HS-27A (cell line): Measurements from ENCODE around the gene TTC16.

ENCODE experiments used
- DNase-seq: peaks from one replicate; pipeline ENCODE4 v3.0.0-alpha.2; 2012; ENCODE audit warnings: low read depth, missing footprints

The TTC16 gene

DNA sequence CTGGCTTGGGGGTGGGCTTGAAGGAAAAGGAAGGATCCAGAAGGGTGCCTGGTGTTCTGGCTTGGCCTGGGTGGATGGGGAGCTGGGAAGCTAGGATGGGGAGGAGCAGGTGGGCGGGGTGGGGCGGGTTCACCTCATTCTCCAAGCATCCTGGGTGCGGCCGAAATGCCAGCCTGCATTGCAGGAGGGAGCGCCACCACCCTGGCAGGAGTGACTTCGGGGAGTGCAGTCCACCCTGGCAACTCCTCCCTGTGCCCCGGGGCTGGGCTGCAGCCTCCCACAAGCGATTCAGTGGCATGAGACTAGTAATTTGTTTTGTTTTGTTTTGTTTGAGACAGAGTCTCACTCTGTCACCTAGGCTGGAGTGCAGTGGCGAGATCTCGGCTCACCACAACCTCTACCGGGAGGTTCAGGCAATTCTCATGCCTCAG, 5.5 kb downstream of the TTC16 start:
- DNase-seq, result no peak

DNA sequence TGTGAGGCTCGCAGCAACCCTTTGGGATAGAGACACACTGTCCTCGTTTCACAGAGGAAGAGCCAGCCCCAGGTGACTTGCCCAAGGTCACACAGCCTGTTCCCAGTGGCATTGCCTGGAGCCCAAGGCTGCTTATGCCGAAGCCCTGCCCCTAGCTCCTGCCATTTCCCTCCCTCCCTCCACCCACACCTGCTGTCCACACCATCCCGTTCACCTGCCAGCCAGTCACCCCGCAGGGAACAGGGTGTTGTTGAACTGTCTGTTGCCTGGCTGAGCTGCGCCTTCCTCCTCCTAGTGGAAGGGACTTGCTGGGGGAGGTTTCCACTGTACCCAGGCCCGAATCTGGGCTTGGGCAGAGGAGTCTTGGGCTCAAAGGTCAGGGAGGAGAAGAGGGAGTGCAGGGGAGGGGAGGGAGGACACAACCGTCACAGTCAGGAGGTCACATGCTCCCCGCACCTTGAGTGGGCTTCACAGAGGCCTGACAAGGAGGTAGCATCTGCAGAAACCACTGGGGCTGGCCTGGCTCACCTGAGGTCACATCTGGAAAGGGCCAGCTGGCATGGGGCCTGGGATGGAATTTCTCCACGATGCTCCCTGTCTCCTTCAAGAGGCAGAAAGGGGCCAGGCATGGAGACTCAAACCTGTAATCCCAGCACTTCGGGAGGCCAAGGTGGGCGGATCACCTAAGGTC, 6.3 kb downstream of the TTC16 start:
- DNase-seq, result no peak

DNA sequence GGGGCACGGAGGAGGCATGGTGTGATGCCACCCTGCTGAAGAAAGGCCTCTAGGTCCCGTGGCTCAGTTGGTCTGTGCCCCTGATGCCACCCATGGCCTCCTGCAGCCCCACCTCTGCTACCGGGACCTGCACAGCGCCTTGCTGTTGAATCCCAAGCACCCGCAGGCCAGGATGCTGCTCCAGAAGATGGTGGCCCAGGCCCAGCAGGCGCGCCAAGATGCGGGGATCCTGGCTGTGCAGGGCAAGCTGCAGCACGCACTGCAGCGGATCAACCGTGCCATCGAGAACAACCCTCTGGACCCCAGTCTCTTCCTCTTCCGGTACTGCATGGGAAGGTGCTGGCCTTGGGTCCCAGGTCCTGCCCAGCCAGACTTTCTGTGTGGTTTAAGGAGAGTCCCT, 7.1 kb downstream of the TTC16 start:
- no peak for DNase-seq

DNA sequence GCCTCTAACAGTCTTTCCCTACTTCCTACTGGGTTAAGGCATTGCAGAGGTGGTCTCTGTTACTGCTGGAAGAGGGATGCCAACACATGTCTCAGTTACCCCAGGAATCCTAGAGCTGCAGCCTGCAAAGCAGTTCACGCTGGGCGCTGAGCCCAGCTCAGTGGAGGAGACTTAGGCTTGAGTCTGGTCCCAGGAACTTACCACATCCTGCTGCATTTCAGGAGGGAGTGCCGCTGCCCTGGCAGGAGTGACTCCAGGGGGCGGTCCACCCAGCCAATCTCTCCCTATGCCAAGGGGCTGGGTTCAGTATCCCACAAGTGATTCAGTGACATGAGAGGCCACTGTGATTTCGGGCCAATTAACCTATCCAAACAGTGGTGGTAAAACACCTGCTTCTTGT, 7.6 kb downstream of the TTC16 start:
- DNase-seq, result no peak

DNA sequence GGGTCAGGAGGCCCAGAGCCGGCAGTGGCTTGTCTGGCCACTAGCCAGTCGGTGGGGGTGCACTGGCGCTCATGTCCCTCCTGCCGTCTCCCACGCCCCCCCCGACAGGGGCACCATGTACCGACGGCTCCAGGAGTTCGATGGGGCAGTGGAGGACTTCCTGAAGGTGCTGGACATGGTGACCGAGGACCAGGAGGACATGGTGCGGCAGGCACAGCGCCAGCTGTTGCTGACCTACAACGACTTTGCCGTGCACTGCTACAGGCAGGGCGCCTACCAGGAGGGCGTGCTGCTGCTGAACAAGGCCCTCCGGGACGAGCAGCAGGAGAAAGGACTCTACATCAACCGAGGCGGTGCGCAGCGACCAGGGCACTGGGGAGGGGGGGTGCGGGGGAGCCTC, 8.1 kb downstream of the TTC16 start:
- DNase-seq, result no peak

DNA sequence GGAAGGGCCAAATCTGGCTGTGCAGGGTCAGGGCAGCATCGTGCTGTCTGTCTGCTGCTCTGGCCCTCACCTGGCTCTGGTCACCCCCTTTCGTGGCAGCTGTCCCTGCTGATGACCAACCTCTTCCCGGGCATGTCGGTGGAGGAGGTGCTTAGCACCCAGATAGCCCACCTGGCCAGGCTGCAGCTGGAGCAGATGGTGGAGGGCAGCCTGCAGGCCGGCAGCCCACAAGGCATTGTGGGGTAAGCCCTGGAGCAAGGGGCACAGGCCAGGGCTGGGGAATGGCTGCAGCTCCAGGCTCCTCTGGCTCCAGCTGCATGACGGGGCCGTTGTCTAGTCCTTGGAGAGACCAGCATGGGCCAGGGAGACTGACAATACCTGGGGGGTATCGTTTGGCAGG, 11.0 kb downstream of the TTC16 start:
- DNase-seq, result no peak

DNA sequence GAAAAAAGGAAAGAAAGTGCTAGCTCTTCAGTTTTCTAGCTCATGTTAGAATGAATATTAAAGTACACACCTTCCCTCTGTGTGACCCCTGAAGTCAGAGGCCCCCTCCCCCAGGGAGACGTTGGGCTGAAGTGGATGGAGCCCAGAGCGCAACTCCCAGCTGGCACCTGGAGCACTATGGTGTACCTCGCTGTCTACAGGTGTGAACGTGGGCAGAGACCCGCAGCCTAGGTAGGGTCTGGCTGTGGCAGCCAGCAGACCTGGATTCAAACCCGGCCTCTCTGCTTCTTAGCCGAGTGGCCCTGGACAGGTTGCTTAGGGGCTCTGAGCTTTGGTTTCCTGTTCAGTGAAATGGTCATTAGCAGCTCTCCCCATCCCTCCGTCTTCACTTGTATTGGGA, 12.9 kb downstream of the TTC16 start:
- no peak for DNase-seq

DNA sequence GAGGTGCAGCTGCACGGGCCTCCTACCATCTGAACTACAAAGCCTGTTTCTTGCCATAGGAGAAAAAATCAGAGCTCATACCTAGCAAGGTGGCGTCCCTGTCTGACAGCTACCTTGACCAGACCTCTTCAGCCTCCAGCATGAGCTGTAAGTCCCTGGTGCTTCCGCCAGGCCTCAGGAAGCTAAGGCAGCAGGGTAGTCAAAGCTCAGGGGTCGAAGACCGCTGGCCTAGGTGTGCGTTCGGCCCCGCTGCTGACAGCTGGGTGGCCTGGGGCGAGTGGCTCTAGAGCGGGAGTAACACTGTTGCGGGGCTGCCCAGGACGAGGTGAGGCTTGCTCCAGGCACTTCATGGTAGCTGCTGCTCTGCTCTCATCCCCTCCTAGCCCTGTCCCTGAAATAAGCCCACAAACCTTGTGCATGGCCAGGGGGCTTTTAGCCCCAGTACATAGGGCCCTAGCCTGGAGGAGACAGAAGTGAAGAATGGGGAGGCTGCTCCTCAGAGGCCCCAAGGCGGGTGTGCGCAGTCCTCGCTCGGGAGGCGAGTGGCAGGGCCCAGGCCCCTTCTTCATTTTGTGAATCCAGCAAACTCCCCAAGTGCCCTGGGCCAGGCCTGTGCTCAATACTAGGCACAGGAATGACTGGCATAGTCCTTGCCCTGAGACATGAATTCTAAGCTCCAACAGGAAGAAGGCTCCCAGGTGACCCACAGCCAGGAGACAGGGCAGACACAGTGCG, 13.8 kb downstream of the TTC16 start:
- DNase-seq, result no peak

DNA sequence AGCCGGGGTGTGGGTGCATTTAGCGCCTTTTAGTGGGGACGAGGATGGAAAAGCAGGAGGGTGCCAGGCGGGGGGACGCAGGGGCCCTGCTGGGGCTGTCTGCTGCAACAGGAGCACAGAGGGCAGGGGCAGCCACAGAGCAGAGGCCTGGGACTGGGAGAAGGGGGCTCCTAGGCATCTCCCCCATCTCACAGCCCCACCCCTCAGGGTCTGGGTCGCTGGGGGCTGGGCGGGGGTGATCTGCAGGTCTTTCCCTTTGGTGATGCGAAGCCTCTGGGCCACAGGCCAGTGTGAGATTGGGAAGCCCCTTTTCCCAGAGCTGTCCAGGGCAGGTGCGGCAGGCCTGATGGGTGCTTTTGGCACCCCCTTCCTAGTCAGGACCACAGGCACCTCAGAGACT, 14.4 kb downstream of the TTC16 start:
- no peak for DNase-seq

DNA sequence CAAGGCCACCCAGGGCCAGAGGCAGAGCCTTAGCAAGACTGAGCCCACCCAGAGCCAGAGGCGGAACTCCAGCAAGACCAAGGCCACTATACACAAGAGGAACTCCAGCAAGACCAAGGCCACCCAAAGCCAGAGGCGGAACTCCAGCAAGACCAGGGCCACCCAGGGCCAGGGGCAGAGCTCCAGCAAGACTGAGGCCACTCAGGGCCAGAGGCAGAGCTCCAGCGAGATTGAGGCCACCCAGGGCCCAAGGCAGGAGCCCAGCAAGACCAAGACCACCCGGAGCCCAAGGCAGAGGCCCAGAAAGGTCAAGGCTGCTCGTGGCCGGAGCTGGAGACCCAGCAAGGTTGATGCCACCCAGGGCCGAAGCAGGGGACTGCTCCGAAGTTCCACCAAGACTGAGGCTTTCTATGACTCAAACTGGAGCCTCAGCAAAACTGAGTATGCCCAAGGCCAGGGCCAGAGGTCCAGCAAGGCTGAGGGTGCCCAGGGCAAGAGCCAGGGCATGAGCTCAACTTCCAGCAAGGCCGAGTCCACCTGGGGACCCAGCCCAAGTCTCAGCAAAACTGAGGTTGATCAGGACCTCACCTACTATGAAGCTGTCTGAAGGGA, 15.0 kb downstream of the TTC16 start:
- no peak for DNase-seq

DNA sequence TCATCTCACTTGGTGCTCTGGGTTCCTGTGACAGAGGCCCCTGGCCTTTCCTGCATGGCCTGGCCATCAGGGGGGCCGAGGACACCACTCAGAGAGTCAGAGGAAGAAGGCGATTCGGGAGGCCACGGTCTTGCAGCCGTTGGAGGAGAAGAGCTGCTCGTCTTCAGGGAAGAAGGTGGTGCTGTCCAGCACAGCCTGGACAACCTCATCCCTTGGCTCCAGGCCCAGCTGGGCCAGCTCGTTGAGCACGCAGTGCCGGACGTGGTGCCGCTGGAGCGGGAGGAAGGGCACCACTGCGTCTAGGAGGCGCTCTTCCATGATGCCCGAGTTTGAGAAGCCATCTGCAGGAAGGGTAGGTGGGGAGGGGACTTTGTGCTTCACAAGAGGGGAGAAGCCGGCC, 16.1 kb downstream of the TTC16 start:
- DNase-seq, result no peak

DNA sequence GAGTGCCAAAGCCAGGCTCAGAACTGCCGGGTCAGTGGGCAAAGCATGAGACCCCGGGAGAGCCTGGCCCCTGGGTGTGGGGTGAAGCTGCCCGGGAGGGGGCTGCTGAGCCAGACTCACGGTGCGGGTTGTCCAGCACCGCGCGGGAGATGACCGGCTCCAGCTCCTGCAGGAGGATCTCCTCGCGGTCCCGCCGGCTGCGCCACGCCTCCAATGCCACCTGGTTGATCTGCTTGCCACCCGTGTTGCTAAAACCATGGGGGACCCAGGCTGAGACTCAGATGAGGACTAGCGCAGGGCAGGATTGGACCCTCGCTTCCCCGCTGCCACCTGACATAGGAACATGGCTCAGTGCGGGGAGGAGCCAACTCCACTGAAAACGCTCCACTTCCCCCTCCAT, 16.6 kb downstream of the TTC16 start:
- DNase-seq, result no peak

DNA sequence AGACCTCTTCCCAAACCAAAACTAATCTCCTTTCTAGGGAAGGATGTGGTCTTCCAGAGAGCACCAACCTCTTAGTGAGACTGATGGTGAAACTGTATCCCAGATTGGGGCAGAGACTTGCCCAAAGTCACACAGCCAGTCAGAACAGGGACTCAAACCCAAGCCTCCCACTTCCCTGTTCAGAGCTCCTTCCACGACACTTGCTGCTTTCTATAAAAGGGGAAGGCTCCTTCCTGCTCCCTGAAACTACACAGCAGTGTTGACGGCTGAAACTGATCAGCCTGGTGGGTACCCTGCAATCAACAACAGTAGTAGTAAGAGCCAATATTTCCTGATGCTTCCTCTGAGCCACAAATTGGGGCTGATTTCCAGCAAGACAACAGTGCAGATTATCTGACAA, 17.7 kb downstream of the TTC16 start:
- no peak for DNase-seq

DNA sequence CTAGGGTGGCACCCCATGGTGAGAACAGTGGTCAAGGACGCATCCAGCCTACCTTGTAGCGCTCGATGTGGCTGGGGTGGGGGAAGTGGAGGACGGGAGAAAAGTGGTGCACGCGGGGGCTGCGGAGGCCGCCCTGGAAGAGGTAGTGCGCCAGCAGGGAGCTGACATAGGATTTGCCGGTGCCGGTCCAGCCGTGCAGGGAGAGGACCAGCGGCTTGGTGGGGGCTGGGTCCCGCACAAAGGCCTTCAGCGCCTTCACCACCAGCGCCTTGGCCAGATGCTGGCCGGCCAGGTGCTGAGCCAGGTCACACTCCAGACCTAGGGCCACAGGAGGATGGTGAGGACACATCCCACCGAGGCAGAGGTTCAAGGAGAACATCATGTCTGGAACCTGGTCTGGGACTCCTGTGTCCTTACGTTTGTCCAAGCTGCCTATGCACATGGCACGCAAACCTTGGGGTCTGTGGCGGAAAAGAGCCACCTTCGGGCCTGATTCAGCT, 18.4 kb downstream of the TTC16 start:
- DNase-seq, result no peak

DNA sequence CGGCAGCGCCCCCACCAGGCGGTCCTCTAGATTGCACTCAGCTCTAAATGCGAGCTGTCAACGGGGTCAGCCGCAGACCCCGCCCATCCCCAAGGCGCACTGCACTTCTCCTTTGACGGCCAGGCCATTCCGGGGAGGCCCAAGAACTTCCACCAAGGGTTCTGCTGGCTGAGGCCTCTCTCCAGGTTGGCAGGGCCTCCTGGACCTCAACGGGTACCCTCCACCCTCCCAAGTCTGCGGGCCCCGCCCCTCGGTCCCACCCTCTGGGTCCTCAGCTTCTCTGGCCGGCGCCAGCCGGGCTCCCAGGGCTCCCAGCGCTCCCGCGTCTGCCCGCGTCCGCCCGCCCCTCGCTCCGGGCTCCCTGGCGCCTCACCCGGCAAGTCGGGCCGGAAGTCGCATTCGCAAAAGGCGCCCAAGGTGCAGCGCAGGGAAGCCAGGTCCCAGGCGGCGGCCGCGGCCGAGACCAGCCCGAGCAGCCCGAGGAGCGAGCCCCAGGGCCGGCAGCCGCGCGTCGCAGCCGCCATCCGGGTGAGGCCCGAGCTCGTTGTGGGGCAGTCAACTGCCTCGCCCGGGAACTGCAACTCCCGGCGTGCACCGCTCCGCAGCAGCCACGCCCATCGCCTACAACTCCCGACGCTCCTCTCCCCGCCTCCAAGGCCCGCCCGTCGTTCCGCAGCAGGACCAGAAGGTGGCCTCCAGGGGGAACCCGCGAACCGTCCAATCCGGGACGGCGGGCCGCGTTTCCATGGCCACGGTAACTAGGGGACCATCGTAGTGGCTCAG, 19.1 kb downstream of the TTC16 start, which contains the start of gene TOR2A:
Gene TOR2A, minus strand, starts transcription at position 548 of the 783 bp plus-strand sequence. Its CDS starts 24 bp downstream, at position 524.
- peak; percentile 56 for DNase-seq

DNA sequence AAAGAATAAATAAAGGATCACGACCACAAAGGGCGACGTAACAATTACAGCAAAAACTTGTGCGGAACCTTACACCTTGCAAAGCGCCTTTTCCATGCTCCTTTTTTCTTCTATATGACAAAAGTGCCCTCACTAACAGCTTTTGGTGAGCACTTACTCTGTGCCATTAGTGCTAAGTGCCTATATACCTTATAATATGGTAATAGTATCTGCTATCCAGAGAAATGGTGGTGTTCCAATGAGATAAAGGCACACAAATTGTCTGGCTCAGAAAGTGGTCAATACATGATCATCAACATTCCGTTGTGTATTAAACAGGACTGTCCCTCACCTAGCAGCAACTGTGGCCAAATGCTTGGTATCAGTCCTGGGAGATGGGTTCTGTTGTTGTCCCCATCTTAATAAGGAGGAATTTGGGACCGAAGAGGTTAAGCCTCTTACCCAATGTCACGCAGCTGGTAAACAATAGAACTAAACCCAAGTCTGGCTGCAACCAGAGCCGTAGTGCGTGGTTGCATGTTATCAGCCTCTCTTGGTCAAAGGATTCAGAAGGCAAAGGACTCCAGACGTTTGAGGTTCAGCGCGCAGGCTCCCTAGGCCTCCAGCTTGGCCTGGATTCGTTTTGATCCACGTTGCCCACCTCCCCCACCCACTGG, 19.8 kb downstream of the TTC16 start:
- DNase-seq, result no peak

DNA sequence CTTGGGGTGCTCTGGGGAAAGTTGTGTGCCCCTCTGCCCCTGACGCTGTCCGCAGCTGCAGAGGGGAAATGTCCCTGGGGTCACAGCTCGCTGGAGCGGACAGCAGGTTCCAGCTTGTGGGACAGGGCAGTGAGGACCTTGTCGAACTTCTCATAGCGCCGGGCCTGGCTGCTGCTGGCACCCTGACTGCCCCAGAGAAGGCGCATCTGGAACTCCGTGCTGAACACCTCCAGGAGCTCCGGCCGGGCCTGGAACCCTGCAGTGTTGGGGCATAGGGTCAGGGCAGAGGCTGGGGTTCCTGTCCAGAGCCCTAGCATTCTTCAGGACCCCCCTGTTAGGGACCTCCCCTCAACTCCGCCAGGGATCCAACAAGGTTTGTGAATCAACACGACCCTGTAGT, 22.8 kb downstream of the TTC16 start:
- DNase-seq, result no peak

DNA sequence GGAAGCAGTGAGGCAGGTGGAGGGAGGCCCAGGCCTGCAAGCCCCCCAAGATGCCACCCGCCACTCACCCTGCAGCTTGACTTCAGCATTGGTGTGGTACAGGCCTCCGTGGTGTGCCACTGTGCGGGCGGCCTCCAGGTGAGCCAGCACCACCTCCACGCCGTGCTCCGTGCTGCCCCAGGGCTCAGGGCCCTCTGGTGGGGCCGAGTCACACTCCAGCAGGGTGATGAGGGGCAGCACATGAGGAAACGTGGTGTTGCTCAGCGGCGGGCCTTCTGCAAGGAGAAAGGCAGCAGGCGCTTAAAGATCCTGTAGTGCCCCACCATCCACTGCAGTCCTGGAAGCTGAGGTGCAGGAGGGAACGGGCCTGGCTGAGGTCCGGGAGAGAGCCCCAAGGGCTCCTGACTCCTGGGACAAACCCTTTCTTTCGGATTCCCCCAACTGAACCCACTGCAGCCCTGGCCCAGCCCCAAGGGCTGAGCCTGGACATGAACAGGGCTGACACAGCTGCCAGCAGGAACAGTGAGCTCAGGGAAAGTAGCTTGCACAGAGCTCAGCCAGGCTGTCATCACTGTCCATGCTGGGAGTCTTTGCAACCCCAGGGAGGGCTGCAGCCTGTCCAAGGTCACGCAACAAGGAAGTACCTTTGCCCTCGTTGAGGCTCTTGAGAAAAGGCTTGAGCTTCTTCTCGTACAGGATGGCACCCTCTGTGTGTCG, 23.9 kb downstream of the TTC16 start:
- no peak for DNase-seq

DNA sequence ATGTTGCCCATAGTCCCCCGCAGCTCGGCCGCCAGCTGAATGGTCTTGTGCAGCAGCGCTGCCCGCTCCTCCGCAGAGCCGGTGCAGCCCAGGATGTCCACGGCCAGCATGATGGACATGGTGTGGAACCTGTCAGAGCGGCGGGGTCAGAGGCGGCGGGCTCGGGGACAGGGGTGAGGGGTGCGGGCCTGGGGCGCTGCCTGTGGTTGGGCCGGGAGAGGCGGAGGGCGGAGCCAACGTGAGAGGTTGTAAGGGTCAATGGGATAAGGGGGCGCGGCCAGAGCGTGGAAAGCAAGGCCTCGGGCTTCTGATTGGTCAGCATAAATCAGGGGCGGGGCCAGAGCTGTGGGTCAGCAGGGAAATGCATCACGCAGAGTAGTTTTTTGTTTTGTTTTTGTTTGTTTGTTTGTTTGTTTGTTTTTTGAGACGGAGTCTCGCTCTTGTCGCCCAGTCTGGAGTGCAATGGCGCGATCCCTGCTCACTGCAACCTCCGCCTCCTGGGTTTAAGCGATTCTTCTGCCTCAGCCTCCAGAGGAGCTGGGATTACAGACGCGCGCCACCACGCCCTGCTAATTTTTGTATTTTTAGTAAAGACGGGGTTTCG, 26.1 kb downstream of the TTC16 start:
- DNase-seq, result no peak

DNA sequence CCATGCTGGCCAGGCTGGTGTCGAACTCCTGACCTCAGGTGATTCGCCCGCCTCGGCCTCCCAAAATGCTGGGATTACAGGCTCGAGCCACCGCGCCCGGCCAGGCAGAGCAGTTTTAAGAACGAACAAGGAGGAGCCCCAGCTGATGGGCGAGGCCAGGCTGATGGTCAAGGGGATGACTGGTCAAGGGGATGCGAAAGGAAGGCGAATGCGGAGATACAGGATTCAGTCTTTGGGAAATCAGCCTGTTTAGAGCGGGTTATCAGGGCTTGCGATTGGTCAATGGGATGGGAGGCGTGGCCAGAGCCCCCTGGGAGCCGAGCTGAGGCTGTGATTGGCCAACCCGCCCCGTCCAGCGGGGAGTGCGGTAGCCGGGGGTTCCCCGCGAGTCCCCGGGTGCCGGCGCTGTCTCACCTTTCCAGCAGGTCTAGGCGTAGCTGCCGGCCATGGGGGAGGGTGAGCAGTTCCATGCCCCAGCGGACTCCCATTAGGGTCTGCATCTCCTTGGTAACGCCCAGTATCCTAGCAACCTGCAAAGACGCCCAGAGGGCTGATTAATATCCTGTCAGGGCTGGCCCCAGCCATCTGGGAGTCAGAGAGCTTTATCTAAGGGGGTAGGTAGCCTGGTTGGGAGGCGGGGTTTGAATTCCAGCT, 26.7 kb downstream of the TTC16 start:
- no peak for DNase-seq
